Ishikawa (cell line): Measurements from ENCODE around the gene IDI2.

Experiments
- CEBPB ChIP-seq: IDR thresholded peaks from 2 replicates; pipeline ENCODE4 v1.6.1; 2012
- CREB1 ChIP-seq: IDR thresholded peaks from 2 replicates; pipeline ENCODE4 v1.6.1; 2012; ENCODE audit warnings: low read depth
- EGR1 ChIP-seq: IDR thresholded peaks from 2 replicates; pipeline ENCODE4 v1.6.1; 2012
- EP300 ChIP-seq: IDR thresholded peaks from 2 replicates; pipeline ENCODE4 v1.6.1; 2012; ENCODE audit warnings: borderline replicate concordance
- FOXM1 ChIP-seq: IDR thresholded peaks from 2 replicates; pipeline ENCODE4 v1.6.1; 2012; ENCODE audit warnings: low read depth, borderline replicate concordance
- MAX ChIP-seq: IDR thresholded peaks from 2 replicates; pipeline ENCODE4 v1.6.1; 2012
- NFIC ChIP-seq: IDR thresholded peaks from 2 replicates; pipeline ENCODE4 v1.6.1; 2012
- RAD21 ChIP-seq: IDR thresholded peaks from 2 replicates; pipeline ENCODE4 v1.6.1; 2012; ENCODE audit warnings: low read depth
- REST ChIP-seq: IDR thresholded peaks from 2 replicates; pipeline ENCODE4 v1.6.1; 2012; ENCODE audit warnings: low read depth, mild to moderate bottlenecking
- TAF1 ChIP-seq: IDR thresholded peaks from 2 replicates; pipeline ENCODE4 v1.6.1; 2012; ENCODE audit warnings: low read depth, mild to moderate bottlenecking
- TCF12 ChIP-seq: IDR thresholded peaks from 2 replicates; pipeline ENCODE4 v1.6.1; 2012; ENCODE audit warnings: low read depth
- TEAD4 ChIP-seq: IDR thresholded peaks from 2 replicates; pipeline ENCODE4 v1.6.1; 2012
- USF1 ChIP-seq: IDR thresholded peaks from 2 replicates; pipeline ENCODE4 v1.6.1; 2012
- YY1 ChIP-seq: IDR thresholded peaks from 2 replicates; pipeline ENCODE4 v1.6.1; 2012; ENCODE audit warnings: low read depth
- ZBTB7A ChIP-seq: IDR thresholded peaks from 2 replicates; pipeline ENCODE4 v1.6.1; 2012; ENCODE audit warnings: low read depth

The IDI2 gene

GRCh38 chr10:1043532-1043995, 17.9 kb upstream of the IDI2 start:
- TF ChIP-seq YY1, result no peak
- TF ChIP-seq EP300, result no peak
- no peak for TF ChIP-seq CREB1
- TF ChIP-seq MAX, result no peak
- TF ChIP-seq ZBTB7A, result no peak
- TF ChIP-seq TAF1, result no peak
- TF ChIP-seq USF1, result no peak
- no peak for TF ChIP-seq CEBPB
- no peak for TF ChIP-seq FOXM1
- no peak for TF ChIP-seq REST
- no peak for TF ChIP-seq NFIC
- TF ChIP-seq EGR1, result no peak
- TF ChIP-seq TEAD4, result no peak
- no peak for TF ChIP-seq TCF12
- no peak for TF ChIP-seq RAD21

GRCh38 chr10:1041514-1041913, 15.9 kb upstream of the IDI2 start:
- no peak for TF ChIP-seq USF1
- TF ChIP-seq EGR1, result no peak
- TF ChIP-seq EP300, result no peak
- no peak for TF ChIP-seq TAF1
- no peak for TF ChIP-seq NFIC
- no peak for TF ChIP-seq RAD21
- TF ChIP-seq CREB1, result no peak
- no peak for TF ChIP-seq ZBTB7A
- TF ChIP-seq CEBPB, result no peak
- no peak for TF ChIP-seq YY1
- TF ChIP-seq MAX, result no peak
- TF ChIP-seq REST, result no peak
- TF ChIP-seq TEAD4, result no peak
- TF ChIP-seq TCF12, result no peak
- TF ChIP-seq FOXM1, result no peak

- TF ChIP-seq REST, result no peak
- no peak for TF ChIP-seq YY1
Measured at GRCh38 chr10:1040133-1040532, 14.5 kb upstream of the IDI2 start.

GRCh38 chr10:1037098-1037497, 11.4 kb upstream of the IDI2 start:
- TF ChIP-seq CREB1, result no peak

- no peak for TF ChIP-seq EP300
- 0 out of 2 replicates have a peak, but pooled peaks have one; percentile 18 for TF ChIP-seq MAX
Measured at GRCh38 chr10:1036341-1036791, 10.7 kb upstream of the IDI2 start.
